ENCODE measurements around the gene C2orf76. TPM values are rescaled to one million over a fixed set of nuclear protein-coding genes. Genes with fewer than 3 reads are reported as not detected.

C2orf76 gene
- total RNA-seq, 2 donors from 2014 or later = 10.7 to 10.9 TPM

GRCh38 chr2:119259296-119259860 lies 107.3 kb downstream of the C2orf76 start:
- H3K36me3 Mint-ChIP-seq (ENCODE audit: low read depth) = no peaks in the 10 kb centered on the region
- H3K27me3 Mint-ChIP-seq (ENCODE audit: insufficient read depth) = no peaks in the 10 kb centered on the region
- no peak overlapping the region for H3K9ac ChIP-seq (ENCODE audit: extremely low read depth, low read length, poor library complexity, severe bottlenecking)
- peak overlapping the region; percentile 77 for H3K27ac ChIP-seq (ENCODE audit: low read depth, low read length)
- DNase-seq = peak; percentile 65
- H3K4me3 Mint-ChIP-seq = no peak overlapping the region
- peaks cover 18% of the 10 kb centered on the region for H3K4me1 Mint-ChIP-seq
- no peaks in the 10 kb centered on the region for H3K9me3 Mint-ChIP-seq
- TF ChIP-seq CTCF (conservative IDR thresholded peaks at IDR 0.05) = no peak
- H3K9me3 ChIP-seq (ENCODE audit: control insufficient read depth, low read length) = no peaks in the 10 kb centered on the region
- H3K36me3 ChIP-seq (ENCODE audit: control insufficient read depth, insufficient read depth, low read length) = no peaks in the 10 kb centered on the region
- H3K27me3 ChIP-seq (ENCODE audit: control insufficient read depth, insufficient read depth, low read length, poor library complexity, severe bottlenecking) = no peaks in the 10 kb centered on the region
- WGBS, 2 experiments (ENCODE audit: insufficient coverage in 1 of 2, insufficient read length in 1 of 2) = 85% methylated on average over 4 to 5 of the region's 5 CpGs
- H3K4me3 ChIP-seq (ENCODE audit: low read length) = no peak overlapping the region
- peaks cover 7% of the 10 kb centered on the region for H3K4me1 ChIP-seq (ENCODE audit: control insufficient read depth, insufficient read depth, low read length)
- peak overlapping the region; percentile 26 for H3K27ac Mint-ChIP-seq

- H3K9me3 ChIP-seq (ENCODE audit: control insufficient read depth, low read length) = no peaks in the 10 kb centered on the region
- no peaks in the 10 kb centered on the region for H3K36me3 ChIP-seq (ENCODE audit: control insufficient read depth, insufficient read depth, low read length)
- TF ChIP-seq CTCF (conservative IDR thresholded peaks at IDR 0.05) = no peak
- 94 to 95% methylated on average over 9 of the region's 9 CpGs for WGBS, 2 experiments (ENCODE audit: insufficient coverage in 1 of 2, insufficient read length in 1 of 2)
- no peak overlapping the region for H3K27ac ChIP-seq (ENCODE audit: low read depth, low read length)
- H3K27me3 ChIP-seq (ENCODE audit: control insufficient read depth, insufficient read depth, low read length, poor library complexity, severe bottlenecking) = no peaks in the 10 kb centered on the region
- Mint-ChIP-seq H3K27me3 (ENCODE audit: insufficient read depth) (no peaks in the 10 kb centered on the region), H3K27ac (no peak overlapping the region), H3K9me3 (no peaks in the 10 kb centered on the region), H3K4me1 (peaks cover 18% of the 10 kb centered on the region), H3K36me3 (ENCODE audit: low read depth) (peaks cover 2% of the 10 kb centered on the region), H3K4me3 (no peak overlapping the region)
- H3K4me1 ChIP-seq (ENCODE audit: control insufficient read depth, insufficient read depth, low read length) = peaks cover 7% of the 10 kb centered on the region
- H3K4me3 ChIP-seq (ENCODE audit: low read length) = no peak overlapping the region
- no peak overlapping the region for H3K9ac ChIP-seq (ENCODE audit: extremely low read depth, low read length, poor library complexity, severe bottlenecking)
- DNase-seq = peak; percentile 35
Measured at GRCh38 chr2:119257198-119257597, 109.4 kb downstream of the C2orf76 start.

GRCh38 chr2:119256582-119256921 lies 110.1 kb downstream of the C2orf76 start:
- H3K27ac Mint-ChIP-seq = peak overlapping the region; percentile 72
- H3K4me1 Mint-ChIP-seq = peaks cover 18% of the 10 kb centered on the region
- Histone ChIP-seq H3K4me1 (ENCODE audit: control insufficient read depth, insufficient read depth, low read length) (peaks cover 7% of the 10 kb centered on the region), H3K27me3 (ENCODE audit: control insufficient read depth, insufficient read depth, low read length, poor library complexity, severe bottlenecking) (no peaks in the 10 kb centered on the region), H3K4me3 (ENCODE audit: low read length) (no peak overlapping the region), H3K36me3 (ENCODE audit: control insufficient read depth, insufficient read depth, low read length) (no peaks in the 10 kb centered on the region), H3K27ac (ENCODE audit: low read depth, low read length) (peak overlapping the region; percentile 7), H3K9me3 (ENCODE audit: control insufficient read depth, low read length) (no peaks in the 10 kb centered on the region), H3K9ac (ENCODE audit: extremely low read depth, low read length, poor library complexity, severe bottlenecking) (no peak overlapping the region)
- H3K9me3 Mint-ChIP-seq = no peaks in the 10 kb centered on the region
- 60 to 87% methylated on average over 2 of the region's 2 CpGs for WGBS, 2 experiments (ENCODE audit: insufficient coverage in 1 of 2, insufficient read length in 1 of 2)
- no peak for DNase-seq
- TF ChIP-seq CTCF (conservative IDR thresholded peaks at IDR 0.05) = no peak
- no peak overlapping the region for H3K4me3 Mint-ChIP-seq
- H3K27me3 Mint-ChIP-seq (ENCODE audit: insufficient read depth) = no peaks in the 10 kb centered on the region
- peaks cover 2% of the 10 kb centered on the region for H3K36me3 Mint-ChIP-seq (ENCODE audit: low read depth)
